A549 (cell line): ENCODE results near the gene INCA1. TPM values are rescaled to one million over a fixed set of nuclear protein-coding genes. Genes with fewer than 3 reads are reported as not detected.

Source experiments
- ATAC-seq, 2 experiments: fragments of 200-7000 bp in 1 of 2; fragments of >200 bp in 1 of 2; cut with Nextera tagmentation in 1 of 2; cut with Tn5 transposase in 1 of 2; 3 replicates each; pipeline versions ENCODE4 v1.8.0 to v1.9.1; 2018 to 2020; ENCODE audit warnings: mild to moderate bottlenecking in 1 of 2, moderate library complexity in 1 of 2
- CTCF ChIA-PET: fragments of 300-600 bp; sonication (Branson Sonifier 250); formaldehyde crosslinking; extraction: SDS; loops from one replicate; lab custom pipeline; 2021; ENCODE audit warnings: antibody characterized with exemption, inconsistent platforms; lab: Yijun Ruan, JAX
- POLR2A ChIA-PET: fragments of 350-600 bp; formaldehyde crosslinking; extraction: SDS; loops from one replicate; lab custom pipeline; 2021; ENCODE audit warnings: antibody characterized with exemption, inconsistent platforms; lab: Yijun Ruan, JAX
- DNase-seq, 2 experiments: peaks; one replicate each; pipeline versions ENCODE4 v3.0.0 to v3.0.0-alpha.2; 2011 to 2016; ENCODE audit warnings: low read depth in 1 of 2, low spot score in 1 of 2
- FAIRE-seq: peaks from 2 replicates; lab custom pipeline; 2011; peaks lifted over from hg19 to GRCh38; lab: Jason Lieb, UNC
- H3K27ac ChIP-seq, 2 experiments: fragments of >200 bp; sonication (Bioruptor Twin); formaldehyde crosslinking; 3 replicates each; pipeline ENCODE4 v1.5.1; 2016 to 2017
- H3K4me1 ChIP-seq: fragments of >200 bp; sonication (Bioruptor Twin); formaldehyde crosslinking; 3 replicates; pipeline ENCODE4 v1.6.1; 2016
- H3K4me2 ChIP-seq: fragments of >200 bp; sonication (Bioruptor Twin); formaldehyde crosslinking; 3 replicates; pipeline ENCODE4 v1.6.1; 2016
- H3K4me3 ChIP-seq: fragments of >200 bp; sonication (Bioruptor Twin); formaldehyde crosslinking; 3 replicates; pipeline ENCODE4 v1.5.1; 2016
- H3K9me3 ChIP-seq: fragments of >200 bp; sonication (Bioruptor Twin); formaldehyde crosslinking; 3 replicates; pipeline ENCODE4 v1.6.1; 2016
- CBX2 ChIP-seq: fragments of 200-600 bp; sonication (generic); IDR thresholded peaks from 2 replicates; pipeline ENCODE4 v1.6.1; 2016; ENCODE audit warnings: low read depth, mild to moderate bottlenecking, borderline replicate concordance
- CEBPB ChIP-seq, 2 experiments: fragments of >200 bp in 1 of 2; sonication (Bioruptor Twin) in 1 of 2; formaldehyde crosslinking in 1 of 2; IDR thresholded peaks; 2 replicates each; pipeline ENCODE4 v1.6.1; 2012 to 2016
- CHD2 ChIP-seq: fragments of 150-350 bp; IDR thresholded peaks from 2 replicates; pipeline ENCODE4 v1.6.1; 2014; ENCODE audit warnings: low read length; ENCODE audit not compliant: partially characterized antibody
- CHD4 ChIP-seq: fragments of 200-600 bp; sonication (generic); IDR thresholded peaks from 2 replicates; pipeline ENCODE4 v1.6.1; 2016; ENCODE audit warnings: antibody characterized with exemption, mild to moderate bottlenecking, borderline replicate concordance
- FOSB ChIP-seq: fragments of 250-450 bp; sonication (Bioruptor Pico); IDR thresholded peaks from 2 replicates; pipeline ENCODE4 v1.5.0; 2020; ENCODE audit warnings: mild to moderate bottlenecking, moderate library complexity
- FOSL2 ChIP-seq, 2 experiments: fragments of 450-650 bp in 1 of 2; fragments of >200 bp in 1 of 2; sonication (Bioruptor Twin) in 1 of 2; formaldehyde crosslinking; IDR thresholded peaks; 2 replicates each; pipeline versions ENCODE4 v1.5.0 to v1.6.1; 2016 to 2020; ENCODE audit warnings: mild to moderate bottlenecking in 1 of 2, moderate library complexity in 1 of 2
- FOXS1 ChIP-seq: fragments of 250-450 bp; sonication (Bioruptor Pico); IDR thresholded peaks from 2 replicates; pipeline ENCODE4 v1.5.0; 2020; ENCODE audit warnings: mild to moderate bottlenecking, moderate library complexity
- GATA3 ChIP-seq: IDR thresholded peaks from 2 replicates; pipeline ENCODE4 v1.6.1; 2012; ENCODE audit warnings: borderline replicate concordance
- HDAC2 ChIP-seq: fragments of 200-600 bp; sonication (generic); IDR thresholded peaks from 2 replicates; pipeline ENCODE4 v1.6.1; 2016
- HEYL ChIP-seq: fragments of 250-450 bp; sonication (Bioruptor Pico); IDR thresholded peaks from 2 replicates; pipeline ENCODE4 v1.8.0; 2021; ENCODE audit warnings: mild to moderate bottlenecking, moderate library complexity
- HMGXB4 ChIP-seq: fragments of 250-450 bp; sonication (Bioruptor Pico); IDR thresholded peaks from 2 replicates; pipeline ENCODE4 v1.5.0; 2021; ENCODE audit warnings: mild to moderate bottlenecking, moderate library complexity, borderline replicate concordance
- HOXB13 ChIP-seq: fragments of 250-450 bp; sonication (Bioruptor Pico); IDR thresholded peaks from 2 replicates; pipeline ENCODE4 v1.5.0; 2020; ENCODE audit warnings: low read depth, mild to moderate bottlenecking, moderate library complexity
- KDM5A ChIP-seq: fragments of 200-600 bp; sonication (generic); IDR thresholded peaks from 2 replicates; pipeline ENCODE4 v1.6.1; 2016; ENCODE audit warnings: antibody characterized with exemption, mild to moderate bottlenecking
- NFE2L2 ChIP-seq: fragments of 150-350 bp; conservative IDR thresholded peaks from 2 replicates; pipeline ENCODE4 v1.6.1; 2014; ENCODE audit warnings: low read length
- NPAS2 ChIP-seq: fragments of 250-450 bp; sonication (Bioruptor Pico); IDR thresholded peaks from 2 replicates; pipeline ENCODE4 v1.8.0; 2022; ENCODE audit warnings: mild to moderate bottlenecking, moderate library complexity, borderline replicate concordance
- NR3C1 ChIP-seq: fragments of >200 bp; sonication (Bioruptor Twin); formaldehyde crosslinking; IDR thresholded peaks from 3 replicates; pipeline ENCODE4 v1.6.1; 2017
- PHF8 ChIP-seq: fragments of 200-600 bp; sonication (generic); IDR thresholded peaks from 2 replicates; pipeline ENCODE4 v1.6.1; 2016; ENCODE audit warnings: low read depth, mild to moderate bottlenecking, antibody characterized with exemption, moderate library complexity, borderline replicate concordance
- SMC3 ChIP-seq: fragments of >200 bp; sonication (Bioruptor Twin); formaldehyde crosslinking; IDR thresholded peaks from 3 replicates; pipeline ENCODE4 v1.6.1; 2018; ENCODE audit warnings: inconsistent platforms
- ZC3H11A ChIP-seq: fragments of 450-650 bp; IDR thresholded peaks from 2 replicates; pipeline ENCODE4 v1.6.1; 2014; ENCODE audit warnings: antibody characterized with exemption, mild to moderate bottlenecking
- ZSCAN20 ChIP-seq: fragments of 250-450 bp; sonication (Bioruptor Pico); IDR thresholded peaks from 2 replicates; pipeline ENCODE4 v1.8.0; 2022; ENCODE audit warnings: mild to moderate bottlenecking, moderate library complexity
- WGBS: methylation state at CpG from one replicate; pipeline ENCODE4 v1.1.6; 2017; ENCODE audit errors: missing lambda C conversion rate; 5-methylcytosine and 5-hydroxymethylcytosine counted together
- polyA plus RNA-seq, 4 experiments: library from polyadenylated mRNA; depleted of rRNA in 3 of 4; stranded (reverse); fragments of >200 nt; fragmentation: RNase III in 1 of 4; extraction: RNeasy Plus Mini Kit Qiagen cat#74134 plus additional on column Dnase treatment in 1 of 4; gene quantifications; 2 replicates in 3 of 4; 3 replicates in 1 of 4; pipeline ENCODE4 v1.2.3, GENCODE V29; 2011 to 2017
- TF ChIP-seq, protein P1 (sequence below): fragments of 150-350 bp; IDR thresholded peaks from 2 replicates; pipeline ENCODE4 v1.6.1; 2014; ENCODE audit warnings: low read depth, mild to moderate bottlenecking, low read length
- TF ChIP-seq, protein P2 (sequence below): fragments of 450-650 bp; IDR thresholded peaks from 2 replicates; pipeline ENCODE4 v1.6.1; 2014; ENCODE audit warnings: antibody characterized with exemption
- TF ChIP-seq, protein P3 (sequence below): fragments of >200 bp; sonication (Bioruptor Twin); formaldehyde crosslinking; IDR thresholded peaks from 3 replicates; pipeline ENCODE4 v1.5.1; 2016
- TF ChIP-seq, protein P4 (sequence below): IDR thresholded peaks from 2 replicates; pipeline ENCODE4 v1.6.1; 2012; ENCODE audit warnings: low read depth, borderline replicate concordance
- TF ChIP-seq, protein P5 (sequence below): fragments of 250-450 bp; sonication (Bioruptor Pico); IDR thresholded peaks from 2 replicates; pipeline ENCODE4 v1.5.0; 2020; ENCODE audit warnings: low read depth, mild to moderate bottlenecking, moderate library complexity

The INCA1 gene
- polyA plus RNA-seq, 2 of the 4 experiments (the other 2 are of a cell fraction): 0.66 to 1.1 TPM

DNA sequence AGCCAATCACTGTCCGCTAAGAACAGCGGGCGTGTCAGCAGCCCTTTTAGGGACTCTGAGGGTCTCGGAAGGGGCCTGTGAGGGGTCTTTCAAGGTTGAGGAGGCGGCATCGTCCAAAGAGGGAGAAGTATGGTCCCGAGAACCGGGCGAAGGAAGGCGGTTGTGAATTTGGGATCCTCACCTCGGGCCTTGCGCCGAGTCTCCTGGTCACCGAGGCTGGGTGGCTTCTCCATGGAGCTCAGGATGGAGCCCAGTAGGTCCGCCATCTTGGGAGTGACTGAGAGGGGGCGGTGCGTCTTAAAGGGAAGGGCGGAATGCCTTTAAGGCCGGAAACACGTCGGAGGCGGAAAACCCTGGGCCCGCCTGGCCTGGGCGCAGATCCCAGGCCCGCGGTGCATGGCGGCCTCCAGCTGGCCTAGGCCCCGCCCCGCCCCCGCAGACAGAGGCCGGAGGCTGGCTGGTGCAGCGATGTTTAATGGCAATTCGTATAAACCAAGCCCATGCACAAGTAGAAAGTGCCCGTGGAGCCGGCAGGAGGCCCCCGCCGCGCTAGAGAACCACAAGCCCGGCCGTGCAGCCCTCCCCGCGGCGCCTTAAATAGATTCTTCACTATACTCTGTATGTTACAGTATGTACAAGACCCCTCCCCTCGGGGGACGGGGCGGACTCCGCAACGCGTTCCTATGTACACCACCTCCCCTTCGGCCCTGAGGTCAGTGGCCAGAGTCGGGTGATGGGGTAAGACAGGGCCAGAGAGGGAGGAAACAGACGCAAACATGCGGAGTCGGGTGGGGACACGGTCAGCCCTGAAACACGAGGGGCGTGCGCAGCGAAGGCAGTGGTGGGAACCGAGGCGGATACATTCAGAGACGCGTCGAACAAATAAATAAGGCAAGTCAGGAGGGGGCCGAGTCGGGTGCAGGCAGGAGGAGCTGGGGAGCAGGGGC, 29.5 kb downstream of the INCA1 start, which contains the start of gene SPAG7 (continued):
- TF ChIP-seq, protein P1, sequence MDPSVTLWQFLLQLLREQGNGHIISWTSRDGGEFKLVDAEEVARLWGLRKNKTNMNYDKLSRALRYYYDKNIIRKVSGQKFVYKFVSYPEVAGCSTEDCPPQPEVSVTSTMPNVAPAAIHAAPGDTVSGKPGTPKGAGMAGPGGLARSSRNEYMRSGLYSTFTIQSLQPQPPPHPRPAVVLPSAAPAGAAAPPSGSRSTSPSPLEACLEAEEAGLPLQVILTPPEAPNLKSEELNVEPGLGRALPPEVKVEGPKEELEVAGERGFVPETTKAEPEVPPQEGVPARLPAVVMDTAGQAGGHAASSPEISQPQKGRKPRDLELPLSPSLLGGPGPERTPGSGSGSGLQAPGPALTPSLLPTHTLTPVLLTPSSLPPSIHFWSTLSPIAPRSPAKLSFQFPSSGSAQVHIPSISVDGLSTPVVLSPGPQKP: no peak
- TF ChIP-seq ZC3H11A: no peak
- no peak for TF ChIP-seq NFE2L2
- TF ChIP-seq PHF8: peak; percentile 82
- TF ChIP-seq FOXS1 (CRISPR knock-in tag): no peak
- peak; percentile 63; the same call in 1 of the 2 replicates for TF ChIP-seq HMGXB4 (CRISPR knock-in tag)
- TF ChIP-seq HEYL (CRISPR knock-in tag): no peak
- TF ChIP-seq HDAC2: no peak

- FAIRE-seq: peak; percentile 100
- ChIA-PET CTCF (interaction anchor here (0.5 to 11.2 kb wide), 17 partner anchors 10 to 1458 kb away, joined by 3 to 148 read pairs (median 4); partner anchors contain the start of genes CAMTA2, ENO3, PFN1 and RNF167), POLR2A (interaction anchor here (0.8 to 6.2 kb wide), 23 partner anchors 9 to 257 kb away, joined by 3 to 83 read pairs (median 4); partner anchors contain the start of genes CAMTA2, ENO3, INCA1 and KIF1C)
- TF ChIP-seq GATA3 (no peak), CEBPB (IDR thresholded peaks at IDR 0.05) (no peak), FOSL2 (IDR thresholded peaks at IDR 0.05) (no peak), FOSL2 (CRISPR knock-in tag; IDR thresholded peaks at IDR 0.05) (no peak), CHD4 (no peak), HOXB13 (CRISPR knock-in tag) (peak; percentile 86), CHD2 (peak; percentile 56), FOSB (CRISPR knock-in tag) (no peak), ZSCAN20 (no peak), HDAC2 (no peak), NR3C1 (no peak), PHF8 (peak; percentile 47; the same call in 1 of the 2 replicates), SMC3 (no peak), CBX2 (no peak), NPAS2 (CRISPR knock-in tag) (no peak), KDM5A (no peak)
- TF ChIP-seq, protein P2, sequence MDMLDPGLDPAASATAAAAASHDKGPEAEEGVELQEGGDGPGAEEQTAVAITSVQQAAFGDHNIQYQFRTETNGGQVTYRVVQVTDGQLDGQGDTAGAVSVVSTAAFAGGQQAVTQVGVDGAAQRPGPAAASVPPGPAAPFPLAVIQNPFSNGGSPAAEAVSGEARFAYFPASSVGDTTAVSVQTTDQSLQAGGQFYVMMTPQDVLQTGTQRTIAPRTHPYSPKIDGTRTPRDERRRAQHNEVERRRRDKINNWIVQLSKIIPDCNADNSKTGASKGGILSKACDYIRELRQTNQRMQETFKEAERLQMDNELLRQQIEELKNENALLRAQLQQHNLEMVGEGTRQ: peak; percentile 9; the same call in 1 of the 2 replicates
- TF ChIP-seq, protein P3, sequence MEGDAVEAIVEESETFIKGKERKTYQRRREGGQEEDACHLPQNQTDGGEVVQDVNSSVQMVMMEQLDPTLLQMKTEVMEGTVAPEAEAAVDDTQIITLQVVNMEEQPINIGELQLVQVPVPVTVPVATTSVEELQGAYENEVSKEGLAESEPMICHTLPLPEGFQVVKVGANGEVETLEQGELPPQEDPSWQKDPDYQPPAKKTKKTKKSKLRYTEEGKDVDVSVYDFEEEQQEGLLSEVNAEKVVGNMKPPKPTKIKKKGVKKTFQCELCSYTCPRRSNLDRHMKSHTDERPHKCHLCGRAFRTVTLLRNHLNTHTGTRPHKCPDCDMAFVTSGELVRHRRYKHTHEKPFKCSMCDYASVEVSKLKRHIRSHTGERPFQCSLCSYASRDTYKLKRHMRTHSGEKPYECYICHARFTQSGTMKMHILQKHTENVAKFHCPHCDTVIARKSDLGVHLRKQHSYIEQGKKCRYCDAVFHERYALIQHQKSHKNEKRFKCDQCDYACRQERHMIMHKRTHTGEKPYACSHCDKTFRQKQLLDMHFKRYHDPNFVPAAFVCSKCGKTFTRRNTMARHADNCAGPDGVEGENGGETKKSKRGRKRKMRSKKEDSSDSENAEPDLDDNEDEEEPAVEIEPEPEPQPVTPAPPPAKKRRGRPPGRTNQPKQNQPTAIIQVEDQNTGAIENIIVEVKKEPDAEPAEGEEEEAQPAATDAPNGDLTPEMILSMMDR: no peak
- TF ChIP-seq, protein P4, sequence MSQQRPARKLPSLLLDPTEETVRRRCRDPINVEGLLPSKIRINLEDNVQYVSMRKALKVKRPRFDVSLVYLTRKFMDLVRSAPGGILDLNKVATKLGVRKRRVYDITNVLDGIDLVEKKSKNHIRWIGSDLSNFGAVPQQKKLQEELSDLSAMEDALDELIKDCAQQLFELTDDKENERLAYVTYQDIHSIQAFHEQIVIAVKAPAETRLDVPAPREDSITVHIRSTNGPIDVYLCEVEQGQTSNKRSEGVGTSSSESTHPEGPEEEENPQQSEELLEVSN: peak; percentile 71
- TF ChIP-seq, protein P5, sequence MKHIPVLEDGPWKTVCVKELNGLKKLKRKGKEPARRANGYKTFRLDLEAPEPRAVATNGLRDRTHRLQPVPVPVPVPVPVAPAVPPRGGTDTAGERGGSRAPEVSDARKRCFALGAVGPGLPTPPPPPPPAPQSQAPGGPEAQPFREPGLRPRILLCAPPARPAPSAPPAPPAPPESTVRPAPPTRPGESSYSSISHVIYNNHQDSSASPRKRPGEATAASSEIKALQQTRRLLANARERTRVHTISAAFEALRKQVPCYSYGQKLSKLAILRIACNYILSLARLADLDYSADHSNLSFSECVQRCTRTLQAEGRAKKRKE (CRISPR knock-in tag): peak; percentile 86; the same call in 1 of the 2 replicates
Measured at GRCh38 chr17:4966844-4967538, 30.3 kb downstream of the INCA1 start.

More at GRCh38 chr17:4966844-4967538, 30.3 kb downstream of the INCA1 start:
- Histone ChIP-seq H3K4me1 (peaks cover 21% of the 10 kb centered on the region), H3K9me3 (no peaks in the 10 kb centered on the region), H3K4me2 (peak overlapping the region; percentile 89), H3K27ac (peak overlapping the region; percentile 94 to 95), H3K4me3 (peak overlapping the region; percentile 63)
- DNase-seq: peak; percentile 100
- 2% methylated on average over 42 of the region's 42 CpGs for WGBS
- ATAC-seq: peak; percentile 89 to 95
